ENCODE data around the gene JAGN1.

Gene JAGN1

GRCh38 chr3:9889405-9889804 is 1.0 kb upstream of the JAGN1 start:
- TF ChIP-seq TAF1 (IDR thresholded peaks at IDR 0.05; ENCODE audit: low read depth) (no peak), TCF12 (IDR thresholded peaks at IDR 0.05; ENCODE audit: low read depth) (no peak), CEBPB (IDR thresholded peaks at IDR 0.05) (no peak), REST (IDR thresholded peaks at IDR 0.05; ENCODE audit: low read depth) (no peak), EGR1 (IDR thresholded peaks at IDR 0.05) (no peak), NFIC (IDR thresholded peaks at IDR 0.05) (no peak), ZBTB7A (IDR thresholded peaks at IDR 0.05; ENCODE audit: low read depth) (no peak), RAD21 (IDR thresholded peaks at IDR 0.05; ENCODE audit: low read depth) (no peak), TEAD4 (IDR thresholded peaks at IDR 0.05) (no peak), CREB1 (IDR thresholded peaks at IDR 0.05; ENCODE audit: low read depth) (no peak), FOXM1 (IDR thresholded peaks at IDR 0.05; ENCODE audit: borderline replicate concordance, low read depth) (no peak), YY1 (IDR thresholded peaks at IDR 0.05; ENCODE audit: low read depth) (no peak), EP300 (IDR thresholded peaks at IDR 0.05; ENCODE audit: borderline replicate concordance) (no peak)
- TF ChIP-seq, protein P1, sequence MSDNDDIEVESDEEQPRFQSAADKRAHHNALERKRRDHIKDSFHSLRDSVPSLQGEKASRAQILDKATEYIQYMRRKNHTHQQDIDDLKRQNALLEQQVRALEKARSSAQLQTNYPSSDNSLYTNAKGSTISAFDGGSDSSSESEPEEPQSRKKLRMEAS (IDR thresholded peaks at IDR 0.05), result no peak
- TF ChIP-seq, protein P2, sequence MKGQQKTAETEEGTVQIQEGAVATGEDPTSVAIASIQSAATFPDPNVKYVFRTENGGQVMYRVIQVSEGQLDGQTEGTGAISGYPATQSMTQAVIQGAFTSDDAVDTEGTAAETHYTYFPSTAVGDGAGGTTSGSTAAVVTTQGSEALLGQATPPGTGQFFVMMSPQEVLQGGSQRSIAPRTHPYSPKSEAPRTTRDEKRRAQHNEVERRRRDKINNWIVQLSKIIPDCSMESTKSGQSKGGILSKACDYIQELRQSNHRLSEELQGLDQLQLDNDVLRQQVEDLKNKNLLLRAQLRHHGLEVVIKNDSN (IDR thresholded peaks at IDR 0.05), result no peak

DNA sequence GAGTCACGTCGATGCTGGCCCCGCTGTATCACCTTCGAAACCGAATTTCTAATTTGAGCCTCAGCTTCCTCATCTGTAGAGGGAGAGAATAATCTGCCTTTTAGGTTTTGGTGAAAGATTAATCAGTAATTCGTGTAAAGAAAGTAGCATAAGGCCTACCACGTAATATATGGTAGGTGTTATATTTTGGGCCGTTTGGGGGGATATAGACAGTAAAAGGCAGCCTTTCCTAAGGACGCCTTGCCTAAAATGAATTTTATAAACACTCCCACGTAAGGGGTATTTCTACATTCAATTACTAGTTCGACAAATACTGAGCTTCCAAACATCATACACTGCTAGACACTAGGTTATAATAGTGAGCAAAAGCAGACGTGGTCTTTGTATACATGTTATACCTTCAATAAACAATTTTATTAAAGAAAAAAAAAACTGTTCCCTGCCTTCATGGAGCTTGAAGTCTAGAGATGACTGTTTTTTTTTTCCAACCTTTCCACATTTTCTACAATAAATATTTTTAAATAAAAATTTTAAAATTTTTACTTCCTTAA is 737 bp downstream of the JAGN1 start:
- TF ChIP-seq, protein P2 (IDR thresholded peaks at IDR 0.05), result no peak

GRCh38 chr3:9893739-9894138 is 3.3 kb downstream of the JAGN1 start:
- TF ChIP-seq TEAD4 (IDR thresholded peaks at IDR 0.05) (no peak), CEBPB (IDR thresholded peaks at IDR 0.05) (no peak), EP300 (IDR thresholded peaks at IDR 0.05; ENCODE audit: borderline replicate concordance) (no peak)
- TF ChIP-seq, protein P1 (IDR thresholded peaks at IDR 0.05), result no peak

DNA sequence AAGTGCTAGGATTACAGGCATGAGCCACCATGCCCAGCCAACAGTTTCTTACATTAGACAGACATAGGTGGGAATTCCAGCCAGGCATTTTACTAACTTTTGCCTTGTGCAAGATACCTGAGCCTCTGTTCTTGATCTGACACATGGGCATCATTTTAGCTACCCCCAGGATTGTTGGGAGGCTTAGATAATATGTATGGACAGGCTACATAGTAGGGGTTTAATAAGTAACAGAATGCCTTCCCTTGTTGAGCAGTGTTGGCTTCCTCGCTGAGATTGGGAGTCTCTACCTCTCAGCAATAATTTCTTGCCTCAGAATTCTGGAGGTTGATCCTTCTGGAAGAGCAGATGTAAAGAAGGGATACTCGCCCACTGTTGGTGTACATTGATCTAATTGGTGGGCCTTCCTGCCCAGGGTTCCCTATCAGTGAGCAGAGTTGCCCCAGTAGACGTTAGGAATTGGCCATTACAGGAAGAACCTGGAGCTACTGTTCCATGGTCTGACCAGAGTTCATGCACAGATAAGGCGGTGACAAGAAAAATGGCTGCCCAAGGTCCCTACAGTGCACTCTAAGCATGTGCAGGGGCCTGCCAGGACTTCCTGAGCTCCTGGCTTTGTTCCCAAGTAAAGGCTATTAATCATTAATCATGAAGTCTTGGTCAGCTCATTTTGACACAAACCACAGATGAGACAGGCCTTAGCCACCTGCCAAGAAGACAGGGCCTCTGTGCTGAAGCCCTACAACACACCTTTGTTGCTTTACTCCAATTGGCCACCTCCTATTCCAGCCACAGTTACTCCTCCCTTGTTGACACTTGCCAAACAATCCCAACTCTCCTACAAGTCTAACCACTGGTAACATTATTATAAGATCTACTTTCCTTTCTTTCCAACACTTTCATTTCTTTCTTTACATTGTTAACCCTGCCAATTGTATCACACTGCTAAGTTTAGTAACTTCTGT is 7.3 kb downstream of the JAGN1 start:
- TF ChIP-seq YY1 (IDR thresholded peaks at IDR 0.05; ENCODE audit: low read depth), result peak; percentile 79
- no peak for TF ChIP-seq TCF12 (IDR thresholded peaks at IDR 0.05; ENCODE audit: low read depth)
- no peak for TF ChIP-seq REST (IDR thresholded peaks at IDR 0.05; ENCODE audit: low read depth)
- TF ChIP-seq RAD21 (IDR thresholded peaks at IDR 0.05; ENCODE audit: low read depth), result no peak
- TF ChIP-seq, protein P1 (IDR thresholded peaks at IDR 0.05), result peak; percentile 52; the same call in 1 of the 2 replicates
- TF ChIP-seq CREB1 (IDR thresholded peaks at IDR 0.05; ENCODE audit: low read depth), result no peak
- no peak for TF ChIP-seq EP300 (IDR thresholded peaks at IDR 0.05; ENCODE audit: borderline replicate concordance)
- TF ChIP-seq, protein P2 (IDR thresholded peaks at IDR 0.05), result no peak
- no peak for TF ChIP-seq TAF1 (IDR thresholded peaks at IDR 0.05; ENCODE audit: low read depth)
- TF ChIP-seq NFIC (IDR thresholded peaks at IDR 0.05), result peak; percentile 81
- TF ChIP-seq EGR1 (IDR thresholded peaks at IDR 0.05), result no peak

DNA sequence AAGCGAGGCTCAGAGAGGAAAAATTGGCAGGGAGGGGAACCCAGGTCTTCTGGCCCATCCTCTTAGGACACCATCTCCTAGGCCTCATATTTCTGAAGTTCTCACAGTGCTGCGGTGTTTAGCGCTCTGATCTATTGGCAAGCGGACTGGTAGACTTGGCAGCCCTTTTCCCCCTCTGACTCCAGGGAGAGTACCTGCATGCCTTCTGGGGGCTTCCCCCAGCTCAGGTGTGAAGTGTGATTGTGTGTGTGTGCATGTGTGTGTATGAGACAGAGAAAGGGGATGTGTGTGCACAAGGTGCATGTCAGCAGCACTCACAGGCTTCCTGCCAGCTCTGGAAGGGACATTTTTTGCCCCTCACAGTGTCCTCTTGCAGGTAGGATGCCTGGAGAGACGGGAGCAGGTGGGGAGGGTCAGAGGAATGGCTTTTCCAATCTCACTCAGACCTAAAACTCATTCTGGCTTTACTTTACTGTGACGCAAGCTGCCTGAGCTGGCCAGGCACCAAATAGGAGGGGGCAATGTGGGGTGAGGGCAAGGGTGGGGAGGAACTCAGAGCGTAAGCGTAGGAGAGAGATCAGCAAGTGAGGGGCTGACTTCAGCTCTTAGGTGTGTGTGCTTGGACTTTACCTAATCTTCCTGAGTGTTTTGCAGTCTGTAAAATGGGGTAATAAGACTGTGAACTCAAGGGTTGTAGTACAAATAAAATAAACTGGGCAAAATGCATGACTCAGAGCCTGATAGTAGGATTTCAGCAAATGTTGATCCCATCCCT is 8.2 kb downstream of the JAGN1 start:
- TF ChIP-seq, protein P1 (IDR thresholded peaks at IDR 0.05), result no peak
- TF ChIP-seq CREB1 (IDR thresholded peaks at IDR 0.05; ENCODE audit: low read depth) (no peak), YY1 (IDR thresholded peaks at IDR 0.05; ENCODE audit: low read depth) (no peak), RAD21 (IDR thresholded peaks at IDR 0.05; ENCODE audit: low read depth) (no peak), REST (IDR thresholded peaks at IDR 0.05; ENCODE audit: low read depth) (no peak), ZBTB7A (IDR thresholded peaks at IDR 0.05; ENCODE audit: low read depth) (no peak), TAF1 (IDR thresholded peaks at IDR 0.05; ENCODE audit: low read depth) (no peak), CEBPB (IDR thresholded peaks at IDR 0.05) (no peak), FOXM1 (IDR thresholded peaks at IDR 0.05; ENCODE audit: borderline replicate concordance, low read depth) (no peak), TEAD4 (IDR thresholded peaks at IDR 0.05) (no peak), TCF12 (IDR thresholded peaks at IDR 0.05; ENCODE audit: low read depth) (no peak), EGR1 (IDR thresholded peaks at IDR 0.05) (no peak), NFIC (IDR thresholded peaks at IDR 0.05) (no peak), EP300 (IDR thresholded peaks at IDR 0.05; ENCODE audit: borderline replicate concordance) (no peak)
- TF ChIP-seq, protein P2 (IDR thresholded peaks at IDR 0.05), result no peak

Measured in Ishikawa (cell line).